ENCODE data around the gene N4BP2L2. TPM values are rescaled to one million over a fixed set of nuclear protein-coding genes. Genes with fewer than 3 reads are reported as not detected.

The N4BP2L2 gene
- total RNA-seq, 1 experiment from 2014 or later, result 111 TPM

Other genes starting within 250 kb of the N4BP2L2 start
- not detected in 2 replicates for gene ZAR1L, start 223.4 kb downstream of the N4BP2L2 start, total RNA-seq (2014; rRNA removed)
- 22.7 and 24.8 TPM in 2 replicates for gene BRCA2, start 223.3 kb downstream of the N4BP2L2 start, total RNA-seq (2014; rRNA removed)
- 0.19 and 2.1 TPM in 2 replicates for gene N4BP2L1, start 110.7 kb downstream of the N4BP2L2 start, total RNA-seq (2014; rRNA removed)
- 14.1 and 19.9 TPM in 2 replicates for gene PDS5B, start 47.7 kb upstream of the N4BP2L2 start, total RNA-seq (2014; rRNA removed)